GM12891 (cell line): ENCODE data around the gene ZNF267. TPM values are rescaled to one million over a fixed set of nuclear protein-coding genes. Genes with fewer than 3 reads are reported as not detected.
"Not testable (repeated sequence)": the region's sequence is repeated elsewhere in the genome, so short reads cannot be mapped to it uniquely, and the experiment has no call there.

Experiments
- DNase-seq: peaks from one replicate; pipeline ENCODE4 v3.0.0; 2011; ENCODE audit warnings: low spot score; ENCODE audit not compliant: insufficient read length
- FAIRE-seq: peaks from 2 replicates; lab custom pipeline; 2011; peaks lifted over from hg19 to GRCh38; lab: Jason Lieb, UNC
- PAX5 ChIP-seq: IDR thresholded peaks from 2 replicates; pipeline ENCODE4 v1.6.1; 2011; ENCODE audit warnings: low read length, moderate library complexity, mild to moderate bottlenecking; ENCODE audit not compliant: insufficient read depth, severe bottlenecking
- POLR2A ChIP-seq: IDR thresholded peaks from 2 replicates; pipeline ENCODE4 v1.6.1; 2011; ENCODE audit warnings: low read depth, low read length, control low read depth
- POLR2AphosphoS5 ChIP-seq: IDR thresholded peaks from 2 replicates; pipeline ENCODE4 v1.6.1; 2011; ENCODE audit warnings: low read depth, low read length, control low read depth
- POU2F2 ChIP-seq: IDR thresholded peaks from 2 replicates; pipeline ENCODE4 v1.6.1; 2011; ENCODE audit warnings: low read depth, mild to moderate bottlenecking, control low read depth, low read length, moderate library complexity
- SPI1 ChIP-seq: IDR thresholded peaks from 2 replicates; pipeline ENCODE4 v1.6.1; 2011; ENCODE audit warnings: low read depth, low read length, control low read depth
- TAF1 ChIP-seq: IDR thresholded peaks from 2 replicates; pipeline ENCODE4 v1.6.1; 2011; ENCODE audit warnings: low read depth, low read length, control low read depth
- polyA plus RNA-seq: library from polyadenylated mRNA; unstranded; fragments of >200 nt; gene quantifications from one replicate; pipeline ENCODE4 v1.2.1, GENCODE V29; 2012; ENCODE audit warnings: low read depth, missing spikeins, inconsistent platforms; ENCODE audit not compliant: missing spikeins

ZNF267 gene
- polyA plus RNA-seq, result 16.4 TPM

GRCh38 chr16:31873556-31874365 lies at the start of gene ZNF267:
TSS of gene ZNF267 (plus strand) at chr16:31873807. CDS start at chr16:31873967, 160 bp downstream.
- FAIRE-seq (no peak), DNase-seq (peak; percentile 60)
- TF ChIP-seq SPI1, result no peak
- peak; percentile 83 for TF ChIP-seq POLR2AphosphoS5
- TF ChIP-seq PAX5, result no peak
- TF ChIP-seq TAF1, result peak; percentile 96
- TF ChIP-seq POU2F2, result peak; percentile 56; the same call in 1 of the 2 replicates
- peak; percentile 94 for TF ChIP-seq POLR2A

DNA sequence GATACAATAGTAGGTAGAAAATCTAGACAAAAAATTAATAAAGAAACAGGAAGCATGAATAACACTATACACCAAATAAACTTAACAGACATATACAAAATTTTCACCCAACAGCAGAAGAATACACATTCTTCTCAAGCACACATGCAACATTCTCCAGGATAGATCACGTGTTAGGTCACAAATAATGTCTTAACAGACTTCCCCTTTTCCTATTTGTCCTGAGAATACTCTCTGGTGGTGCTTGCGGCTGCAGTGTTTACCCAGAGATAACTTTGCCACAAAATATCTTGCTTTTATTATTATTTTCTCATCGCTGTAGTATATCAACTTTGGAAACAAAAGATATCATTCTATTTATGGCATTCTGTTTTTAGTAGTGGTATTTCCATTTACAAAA lies 40.6 kb upstream of the ZNF267 start:
- no peak for DNase-seq

DNA sequence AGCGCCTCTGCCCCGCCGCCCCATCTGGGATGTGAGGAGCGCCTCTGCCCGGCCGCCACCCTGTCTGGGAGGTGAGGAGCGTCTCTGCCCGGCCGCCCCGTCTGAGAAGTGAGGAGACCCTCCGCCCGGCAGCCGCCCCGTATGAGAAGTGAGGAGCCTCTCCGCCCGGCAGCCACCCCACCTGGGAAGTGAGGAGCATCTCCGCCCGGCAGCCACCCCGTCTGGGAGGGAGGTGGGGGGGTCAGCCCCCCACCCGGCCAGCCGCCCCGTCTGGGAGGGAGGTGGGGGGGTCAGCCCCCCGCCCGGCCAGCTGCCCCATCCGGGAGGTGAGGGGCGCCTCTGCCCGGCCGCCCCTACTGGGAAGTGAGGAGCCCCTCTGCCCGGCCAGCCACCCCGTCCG lies 37.2 kb upstream of the ZNF267 start:
- FAIRE-seq, DNase-seq: not testable (repeated sequence)

More for the DNA sequence above, 40.6 kb upstream of the ZNF267 start:
- FAIRE-seq, result no peak
- no peak for TF ChIP-seq POU2F2
- no peak for TF ChIP-seq POLR2A

- TF ChIP-seq TAF1 (no peak), POU2F2 (no peak), SPI1 (no peak), POLR2AphosphoS5 (no peak), PAX5 (no peak), POLR2A (no peak)
- no peak for DNase-seq
- no peak for FAIRE-seq
Measured at GRCh38 chr16:31842864-31843263, 30.7 kb upstream of the ZNF267 start.

GRCh38 chr16:31848572-31848971 lies 25.0 kb upstream of the ZNF267 start:
- not testable (repeated sequence) for FAIRE-seq, DNase-seq

DNA sequence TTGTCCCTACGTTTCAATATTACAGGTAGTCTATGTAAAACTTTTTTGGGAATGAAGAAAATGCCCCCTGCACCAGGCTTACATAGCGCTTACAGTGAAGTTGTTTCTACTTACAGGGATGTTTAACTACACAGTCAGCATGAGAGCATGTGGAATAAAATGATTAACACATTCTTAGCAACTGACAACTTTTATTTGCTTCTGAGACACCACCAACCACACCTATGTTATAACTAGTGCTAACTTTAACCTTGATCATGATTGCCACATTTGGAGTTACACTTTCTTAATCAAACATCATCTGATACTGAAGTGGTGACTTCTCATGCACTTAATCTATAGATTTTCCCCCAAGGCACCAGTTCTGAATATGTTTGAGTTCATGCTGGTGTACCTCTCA lies 20.3 kb upstream of the ZNF267 start:
- DNase-seq (no peak), FAIRE-seq (no peak)
- TF ChIP-seq TAF1 (no peak), POU2F2 (no peak), SPI1 (no peak), POLR2AphosphoS5 (no peak), POLR2A (no peak), PAX5 (no peak)

GRCh38 chr16:31860508-31860907 lies 13.1 kb upstream of the ZNF267 start:
- no peak for DNase-seq
- TF ChIP-seq POU2F2 (no peak), SPI1 (no peak), POLR2AphosphoS5 (no peak), PAX5 (no peak), POLR2A (no peak), TAF1 (no peak)
- FAIRE-seq, result no peak

DNA sequence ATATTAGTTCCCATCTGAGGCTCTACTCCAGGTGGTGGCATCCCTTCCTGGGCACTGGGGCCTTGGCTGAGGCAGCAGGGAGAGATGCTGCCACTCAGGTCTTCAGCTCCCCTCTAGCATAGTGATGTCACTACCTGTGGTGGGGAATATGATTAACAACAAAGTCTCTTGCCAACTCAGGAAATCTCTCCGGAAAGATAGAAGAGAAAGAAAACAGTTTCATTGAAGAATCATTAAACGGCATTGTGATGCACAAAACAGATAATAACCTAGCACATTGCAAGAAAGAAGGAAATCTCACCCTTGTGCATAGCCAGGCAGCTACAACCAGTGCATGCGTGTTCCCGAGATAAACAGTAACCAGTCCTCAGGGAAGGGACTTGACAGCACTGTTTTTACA lies 12.2 kb upstream of the ZNF267 start:
- FAIRE-seq (no peak), DNase-seq (no peak)
- TF ChIP-seq POU2F2 (no peak), POLR2A (no peak), SPI1 (no peak), POLR2AphosphoS5 (no peak), TAF1 (no peak), PAX5 (no peak)

DNA sequence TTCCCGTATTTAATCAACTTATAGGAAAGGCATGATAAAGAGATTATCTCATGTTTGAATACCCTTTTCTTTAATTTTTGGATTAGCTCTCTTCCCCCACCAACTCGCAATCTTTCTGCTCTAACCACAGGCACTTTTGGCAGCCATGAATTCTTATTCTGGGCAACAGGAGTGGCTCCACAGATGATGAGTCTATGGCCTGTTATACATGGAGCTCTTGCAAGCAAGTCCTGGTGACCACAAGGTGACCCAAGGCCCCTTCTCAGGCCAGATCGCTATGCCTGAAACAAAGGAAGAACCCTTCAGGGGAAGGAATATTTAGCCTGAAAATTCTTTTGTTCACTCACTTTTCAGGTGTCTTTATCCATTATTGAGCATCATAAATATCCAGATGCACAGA lies 10.8 kb upstream of the ZNF267 start:
- DNase-seq (no peak), FAIRE-seq (no peak)
- TF ChIP-seq POLR2A, result no peak
- TF ChIP-seq POU2F2, result no peak
- TF ChIP-seq TAF1, result no peak
- TF ChIP-seq PAX5, result no peak
- no peak for TF ChIP-seq POLR2AphosphoS5
- TF ChIP-seq SPI1, result no peak

DNA sequence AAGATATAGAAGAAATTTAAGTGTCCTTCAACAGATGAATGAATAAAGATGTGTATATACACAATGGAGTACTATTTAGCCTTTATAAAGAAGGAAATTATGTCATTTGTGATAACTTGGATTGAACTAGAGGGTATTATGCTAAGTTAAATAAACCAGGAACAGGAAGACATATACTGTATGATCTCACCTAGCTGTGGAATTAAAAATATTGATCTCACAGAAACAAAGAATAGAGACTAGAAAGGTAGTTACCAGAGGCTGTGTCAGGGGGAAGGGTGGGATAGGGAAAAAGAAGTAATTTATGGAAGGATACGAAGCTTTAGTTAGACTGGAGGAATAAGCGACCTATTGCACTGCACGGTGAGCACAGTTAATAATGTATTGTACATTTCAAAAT lies 5.4 kb upstream of the ZNF267 start:
- DNase-seq (no peak), FAIRE-seq (no peak)
- TF ChIP-seq PAX5 (no peak), POLR2A (no peak), POU2F2 (no peak), POLR2AphosphoS5 (no peak), SPI1 (no peak)
